Neural cell (in vitro differentiated cells): ENCODE measurements around the gene DOHH. TPM values are rescaled to one million over a fixed set of nuclear protein-coding genes. Genes with fewer than 3 reads are reported as not detected.

Source experiments
- H2AFZ ChIP-seq: fragments of 200-600, 300-800 bp; sonication (generic), shearing (Covaris generic); 2 replicates; pipeline ENCODE4 v1.6.0; 2014; ENCODE audit warnings: low read depth, mild to moderate bottlenecking, antibody characterized with exemption, low read length, moderate library complexity
- H3F3A ChIP-seq: fragments of 200-600 bp; shearing (Covaris generic); 2 replicates; pipeline ENCODE4 v1.6.1; 2016; ENCODE audit warnings: mild to moderate bottlenecking, moderate library complexity, mixed read lengths, antibody characterized with exemption, low read length; ENCODE audit not compliant: insufficient read depth, poor library complexity, severe bottlenecking
- H3K27ac ChIP-seq: fragments of 200-600, 300-800 bp; sonication (generic), shearing (Covaris generic); 2 replicates; pipeline ENCODE4 v1.5.1; 2014; ENCODE audit warnings: mild to moderate bottlenecking, low read length, moderate library complexity
- H3K27me3 ChIP-seq: fragments of 300-800, 200-600 bp; sonication (generic), shearing (Covaris generic); 2 replicates; pipeline ENCODE4 v1.6.0; 2014; ENCODE audit warnings: mild to moderate bottlenecking, low read depth, low read length, moderate library complexity; ENCODE audit not compliant: insufficient read depth
- H3K36me3 ChIP-seq: fragments of 300-800, 200-600 bp; sonication (generic), shearing (Covaris generic); 2 replicates; pipeline ENCODE4 v1.5.1; 2014; ENCODE audit warnings: mild to moderate bottlenecking, antibody characterized with exemption, low read length, moderate library complexity; ENCODE audit not compliant: insufficient read depth
- H3K4me2 ChIP-seq: fragments of 300-800, 200-600 bp; sonication (generic), shearing (Covaris generic); 2 replicates; pipeline ENCODE4 v1.6.0; 2014; ENCODE audit warnings: mild to moderate bottlenecking, low read length
- H3K4me3 ChIP-seq: fragments of 300-800, 200-600 bp; sonication (generic), shearing (Covaris generic); 2 replicates; pipeline ENCODE4 v1.5.1; 2014; ENCODE audit warnings: mild to moderate bottlenecking, low read length, moderate library complexity
- H3K79me2 ChIP-seq: fragments of 200-600 bp; shearing (Covaris generic); replicated peaks from 2 replicates; pipeline ENCODE4 v1.6.0; 2014; ENCODE audit warnings: mild to moderate bottlenecking, low read length, moderate library complexity; ENCODE audit not compliant: insufficient read depth
- H3K9ac ChIP-seq: fragments of 300-800, 200-600 bp; sonication (generic), shearing (Covaris generic); 2 replicates; pipeline ENCODE4 v1.6.1; 2016; ENCODE audit warnings: mild to moderate bottlenecking, low read length, mixed read lengths
- H3K9me2 ChIP-seq: fragments of 200-600 bp; shearing (Covaris generic); 2 replicates; pipeline ENCODE4 v1.6.1; 2016; ENCODE audit warnings: mild to moderate bottlenecking, low read length, mixed read lengths; ENCODE audit not compliant: insufficient read depth
- H3K9me3 ChIP-seq: fragments of 200-600, 300-800 bp; sonication (generic), shearing (Covaris generic); 2 replicates; pipeline ENCODE4 v1.6.1; 2016; ENCODE audit warnings: mild to moderate bottlenecking, mixed run types, low read length, moderate library complexity, mixed read lengths
- H4K20me1 ChIP-seq: fragments of 200-600 bp; shearing (Covaris generic); 2 replicates; pipeline ENCODE4 v1.6.1; 2016; ENCODE audit warnings: mild to moderate bottlenecking, mixed run types; ENCODE audit not compliant: insufficient read depth
- EP300 ChIP-seq: fragments of 450-650 bp; conservative IDR thresholded peaks from 2 replicates; pipeline ENCODE4 v1.6.1; 2014; ENCODE audit warnings: antibody characterized with exemption, mild to moderate bottlenecking, moderate library complexity; ENCODE audit not compliant: poor library complexity, severe bottlenecking
- EZH2 ChIP-seq: fragments of 200-600, 300-800 bp; shearing (Covaris generic), sonication (generic); IDR thresholded peaks from 2 replicates; pipeline ENCODE4 v1.6.1; 2014; ENCODE audit warnings: antibody characterized with exemption, low read length, borderline replicate concordance, mild to moderate bottlenecking; ENCODE audit not compliant: insufficient read depth, poor library complexity, severe bottlenecking
- MXI1 ChIP-seq: fragments of 450-650 bp; conservative IDR thresholded peaks from 2 replicates; pipeline ENCODE4 v1.6.1; 2014; ENCODE audit warnings: antibody characterized with exemption, mild to moderate bottlenecking; ENCODE audit not compliant: poor library complexity, severe bottlenecking
- POLR2AphosphoS5 ChIP-seq: IDR thresholded peaks from 2 replicates; pipeline ENCODE4 v1.6.1; 2012
- RAD21 ChIP-seq: fragments of 450-650 bp; conservative IDR thresholded peaks from 2 replicates; pipeline ENCODE4 v1.6.1; 2014; ENCODE audit warnings: antibody characterized with exemption, mild to moderate bottlenecking, moderate library complexity
- SMC3 ChIP-seq: fragments of 450-650 bp; conservative IDR thresholded peaks from 2 replicates; pipeline ENCODE4 v1.6.1; 2014; ENCODE audit warnings: antibody characterized with exemption, mild to moderate bottlenecking, moderate library complexity; ENCODE audit not compliant: poor library complexity
- TAF1 ChIP-seq: IDR thresholded peaks from 2 replicates; pipeline ENCODE4 v1.6.1; 2012; ENCODE audit warnings: low read depth
- polyA plus RNA-seq: library from polyadenylated mRNA; depleted of rRNA; stranded (reverse); fragments of >200 nt; gene quantifications from 2 replicates; pipeline ENCODE4 v1.2.3, GENCODE V29; 2014
- TF ChIP-seq, protein P1 (sequence below): IDR thresholded peaks from 2 replicates; pipeline ENCODE4 v1.6.1; 2012; ENCODE audit warnings: borderline replicate concordance
- TF ChIP-seq, protein P2 (sequence below): fragments of 450-650 bp; IDR thresholded peaks from 2 replicates; pipeline ENCODE4 v1.5.1; 2014; ENCODE audit warnings: antibody characterized with exemption, mild to moderate bottlenecking, moderate library complexity; ENCODE audit not compliant: poor library complexity, severe bottlenecking

The DOHH gene
- polyA plus RNA-seq, 1 donor from 2014 or later = 20.3 TPM

DNA sequence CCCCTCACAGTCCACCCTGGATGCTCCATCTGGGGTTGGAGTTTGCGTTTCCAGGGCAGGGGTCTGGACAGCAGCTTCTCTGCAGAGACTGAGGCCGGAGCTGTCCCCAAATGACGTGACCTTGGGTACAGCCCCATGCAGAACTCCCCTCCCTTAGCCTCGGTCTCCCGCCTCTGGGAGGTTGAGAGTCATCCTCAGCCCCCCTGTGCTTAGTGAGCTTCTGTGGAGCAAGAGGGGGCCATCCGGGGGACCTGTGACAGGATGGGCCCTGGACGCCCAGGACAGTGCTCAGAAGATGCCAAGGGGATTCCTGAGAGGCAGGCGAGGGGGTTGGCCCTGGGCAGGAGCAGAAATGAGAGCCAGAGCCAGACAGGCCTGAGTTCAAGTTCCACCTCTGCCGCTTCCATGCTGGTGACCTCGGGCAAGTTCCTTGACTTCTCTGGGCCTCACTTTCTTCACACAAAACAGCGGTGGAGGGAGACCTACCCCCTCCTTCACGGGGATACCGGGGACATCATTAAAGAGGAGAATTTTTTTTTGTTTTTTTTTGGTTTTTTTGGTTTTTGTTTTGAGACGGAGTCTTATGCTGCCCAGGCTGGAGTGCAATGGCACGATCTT is 40.4 kb downstream of the DOHH start:
- Histone ChIP-seq H3K27me3 (peaks cover 28% of the 10 kb centered on the region), H3K4me3 (no peak overlapping the region), H3K9me2 (no peaks in the 10 kb centered on the region), H3K9ac (no peak overlapping the region), H3K36me3 (no peaks in the 10 kb centered on the region), H3F3A (no peaks in the 10 kb centered on the region), H3K4me2 (no peak overlapping the region), H3K79me2 (no peaks in the 10 kb centered on the region), H3K27ac (no peak overlapping the region), H4K20me1 (no peaks in the 10 kb centered on the region), H3K9me3 (no peaks in the 10 kb centered on the region), H2AFZ (no peak overlapping the region)
- TF ChIP-seq, protein P1, sequence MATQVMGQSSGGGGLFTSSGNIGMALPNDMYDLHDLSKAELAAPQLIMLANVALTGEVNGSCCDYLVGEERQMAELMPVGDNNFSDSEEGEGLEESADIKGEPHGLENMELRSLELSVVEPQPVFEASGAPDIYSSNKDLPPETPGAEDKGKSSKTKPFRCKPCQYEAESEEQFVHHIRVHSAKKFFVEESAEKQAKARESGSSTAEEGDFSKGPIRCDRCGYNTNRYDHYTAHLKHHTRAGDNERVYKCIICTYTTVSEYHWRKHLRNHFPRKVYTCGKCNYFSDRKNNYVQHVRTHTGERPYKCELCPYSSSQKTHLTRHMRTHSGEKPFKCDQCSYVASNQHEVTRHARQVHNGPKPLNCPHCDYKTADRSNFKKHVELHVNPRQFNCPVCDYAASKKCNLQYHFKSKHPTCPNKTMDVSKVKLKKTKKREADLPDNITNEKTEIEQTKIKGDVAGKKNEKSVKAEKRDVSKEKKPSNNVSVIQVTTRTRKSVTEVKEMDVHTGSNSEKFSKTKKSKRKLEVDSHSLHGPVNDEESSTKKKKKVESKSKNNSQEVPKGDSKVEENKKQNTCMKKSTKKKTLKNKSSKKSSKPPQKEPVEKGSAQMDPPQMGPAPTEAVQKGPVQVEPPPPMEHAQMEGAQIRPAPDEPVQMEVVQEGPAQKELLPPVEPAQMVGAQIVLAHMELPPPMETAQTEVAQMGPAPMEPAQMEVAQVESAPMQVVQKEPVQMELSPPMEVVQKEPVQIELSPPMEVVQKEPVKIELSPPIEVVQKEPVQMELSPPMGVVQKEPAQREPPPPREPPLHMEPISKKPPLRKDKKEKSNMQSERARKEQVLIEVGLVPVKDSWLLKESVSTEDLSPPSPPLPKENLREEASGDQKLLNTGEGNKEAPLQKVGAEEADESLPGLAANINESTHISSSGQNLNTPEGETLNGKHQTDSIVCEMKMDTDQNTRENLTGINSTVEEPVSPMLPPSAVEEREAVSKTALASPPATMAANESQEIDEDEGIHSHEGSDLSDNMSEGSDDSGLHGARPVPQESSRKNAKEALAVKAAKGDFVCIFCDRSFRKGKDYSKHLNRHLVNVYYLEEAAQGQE = no peak
- TF ChIP-seq EZH2 (no peak), RAD21 (no peak), SMC3 (no peak), POLR2AphosphoS5 (no peak), MXI1 (no peak), EP300 (no peak), TAF1 (no peak)
- TF ChIP-seq, protein P2, sequence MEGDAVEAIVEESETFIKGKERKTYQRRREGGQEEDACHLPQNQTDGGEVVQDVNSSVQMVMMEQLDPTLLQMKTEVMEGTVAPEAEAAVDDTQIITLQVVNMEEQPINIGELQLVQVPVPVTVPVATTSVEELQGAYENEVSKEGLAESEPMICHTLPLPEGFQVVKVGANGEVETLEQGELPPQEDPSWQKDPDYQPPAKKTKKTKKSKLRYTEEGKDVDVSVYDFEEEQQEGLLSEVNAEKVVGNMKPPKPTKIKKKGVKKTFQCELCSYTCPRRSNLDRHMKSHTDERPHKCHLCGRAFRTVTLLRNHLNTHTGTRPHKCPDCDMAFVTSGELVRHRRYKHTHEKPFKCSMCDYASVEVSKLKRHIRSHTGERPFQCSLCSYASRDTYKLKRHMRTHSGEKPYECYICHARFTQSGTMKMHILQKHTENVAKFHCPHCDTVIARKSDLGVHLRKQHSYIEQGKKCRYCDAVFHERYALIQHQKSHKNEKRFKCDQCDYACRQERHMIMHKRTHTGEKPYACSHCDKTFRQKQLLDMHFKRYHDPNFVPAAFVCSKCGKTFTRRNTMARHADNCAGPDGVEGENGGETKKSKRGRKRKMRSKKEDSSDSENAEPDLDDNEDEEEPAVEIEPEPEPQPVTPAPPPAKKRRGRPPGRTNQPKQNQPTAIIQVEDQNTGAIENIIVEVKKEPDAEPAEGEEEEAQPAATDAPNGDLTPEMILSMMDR = no peak

DNA sequence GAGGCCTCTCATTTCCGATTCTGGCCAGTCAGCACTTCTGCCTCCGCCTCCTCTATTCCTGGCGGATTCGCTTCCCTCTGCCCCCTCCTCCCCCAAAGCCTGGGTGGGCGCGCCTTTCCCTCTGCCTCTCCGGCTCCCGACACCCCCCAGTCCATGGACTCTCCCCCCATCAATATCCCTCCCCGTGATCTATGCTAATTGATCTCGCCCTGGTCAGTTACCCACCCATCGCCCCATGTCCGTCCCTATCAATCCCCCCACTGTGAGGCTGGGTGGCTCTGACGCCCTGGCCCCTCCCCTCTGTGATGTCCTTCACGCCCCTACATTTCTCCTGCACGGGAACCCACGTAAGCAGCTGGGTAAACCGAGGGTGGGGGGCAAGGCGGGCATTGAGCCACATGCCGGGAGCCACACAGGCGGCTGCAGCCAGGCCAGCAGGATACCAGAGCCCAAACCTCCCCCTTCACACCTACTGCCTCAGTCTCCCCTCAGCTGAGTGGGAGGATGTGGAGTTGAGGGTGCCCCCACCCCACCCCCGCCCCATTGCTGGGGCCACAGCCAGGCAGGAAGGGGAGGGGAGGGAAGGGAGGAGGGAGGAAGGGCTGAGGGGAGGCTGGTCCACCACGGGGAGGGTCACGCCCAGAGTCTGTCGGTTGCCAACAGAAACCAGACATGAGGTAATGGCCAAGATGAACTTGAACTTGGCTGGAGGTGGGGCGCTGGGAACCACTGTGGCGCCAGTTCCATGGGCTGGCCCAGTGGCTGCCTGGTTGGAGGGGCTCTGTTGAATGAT is 41.2 kb downstream of the DOHH start:
- Histone ChIP-seq H3F3A (no peaks in the 10 kb centered on the region), H3K36me3 (no peaks in the 10 kb centered on the region), H4K20me1 (no peaks in the 10 kb centered on the region), H3K9me2 (no peaks in the 10 kb centered on the region), H3K9me3 (no peaks in the 10 kb centered on the region), H3K4me2 (no peak overlapping the region), H2AFZ (no peak overlapping the region), H3K4me3 (no peak overlapping the region), H3K9ac (no peak overlapping the region), H3K27me3 (peaks cover 21% of the 10 kb centered on the region), H3K27ac (no peak overlapping the region), H3K79me2 (no peaks in the 10 kb centered on the region)
- no peak for TF ChIP-seq EZH2
- TF ChIP-seq, protein P1 = no peak
